ENCODE measurements around the gene CD300LF.

GRCh38 chr17:74756891-74757290 is 44.2 kb upstream of the CD300LF start:
- no peak for TF ChIP-seq EZH2 (IDR thresholded peaks at IDR 0.05; ENCODE audit: borderline replicate concordance)
- TF ChIP-seq, protein P1, sequence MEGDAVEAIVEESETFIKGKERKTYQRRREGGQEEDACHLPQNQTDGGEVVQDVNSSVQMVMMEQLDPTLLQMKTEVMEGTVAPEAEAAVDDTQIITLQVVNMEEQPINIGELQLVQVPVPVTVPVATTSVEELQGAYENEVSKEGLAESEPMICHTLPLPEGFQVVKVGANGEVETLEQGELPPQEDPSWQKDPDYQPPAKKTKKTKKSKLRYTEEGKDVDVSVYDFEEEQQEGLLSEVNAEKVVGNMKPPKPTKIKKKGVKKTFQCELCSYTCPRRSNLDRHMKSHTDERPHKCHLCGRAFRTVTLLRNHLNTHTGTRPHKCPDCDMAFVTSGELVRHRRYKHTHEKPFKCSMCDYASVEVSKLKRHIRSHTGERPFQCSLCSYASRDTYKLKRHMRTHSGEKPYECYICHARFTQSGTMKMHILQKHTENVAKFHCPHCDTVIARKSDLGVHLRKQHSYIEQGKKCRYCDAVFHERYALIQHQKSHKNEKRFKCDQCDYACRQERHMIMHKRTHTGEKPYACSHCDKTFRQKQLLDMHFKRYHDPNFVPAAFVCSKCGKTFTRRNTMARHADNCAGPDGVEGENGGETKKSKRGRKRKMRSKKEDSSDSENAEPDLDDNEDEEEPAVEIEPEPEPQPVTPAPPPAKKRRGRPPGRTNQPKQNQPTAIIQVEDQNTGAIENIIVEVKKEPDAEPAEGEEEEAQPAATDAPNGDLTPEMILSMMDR (IDR thresholded peaks at IDR 0.05; ENCODE audit: poor library complexity): no peak
- no peak for TF ChIP-seq EZH2phosphoT487 (IDR thresholded peaks at IDR 0.05; ENCODE audit: low read depth, severe bottlenecking, unreplicated experiment)

Data from hepatocyte (in vitro differentiated cells).